Mesodermal cell (in vitro differentiated cells): ENCODE measurements around the gene GARNL3.

ENCODE experiments used
- H3K27ac ChIP-seq: 2 replicates; pipeline ENCODE4 v1.7.0; 2013; ENCODE audit warnings: mild to moderate bottlenecking, low read depth, low read length, moderate library complexity; ENCODE audit not compliant: severe bottlenecking
- H3K36me3 ChIP-seq: 2 replicates; pipeline ENCODE4 v1.7.1; 2013; ENCODE audit warnings: mild to moderate bottlenecking, low read length, moderate library complexity; ENCODE audit not compliant: control insufficient read depth, insufficient read depth
- H3K4me1 ChIP-seq: one replicate; pipeline ENCODE4 v1.7.1; 2013; ENCODE audit warnings: mild to moderate bottlenecking, low read length; ENCODE audit not compliant: insufficient read depth, control insufficient read depth, poor library complexity, severe bottlenecking
- H3K4me3 ChIP-seq: 2 replicates; pipeline ENCODE4 v1.7.0; 2013; ENCODE audit warnings: low read length, control low read depth, mild to moderate bottlenecking; ENCODE audit not compliant: insufficient read depth, poor library complexity, severe bottlenecking; ENCODE audit errors: extremely low read depth
- H3K9me3 ChIP-seq: 2 replicates; pipeline ENCODE4 v1.7.1; 2013; ENCODE audit warnings: mild to moderate bottlenecking, low read length, moderate library complexity; ENCODE audit not compliant: control insufficient read depth
- WGBS, 2 experiments: methylation state at CpG; one replicate each; pipeline ENCODE4 v1.1.5; 2013; ENCODE audit warnings: missing lambda C conversion rate in 2 of 2; ENCODE audit not compliant: insufficient coverage in 2 of 2; 5-methylcytosine and 5-hydroxymethylcytosine counted together

GARNL3 gene

GRCh38 chr9:127388037-127388855 lies 123.7 kb downstream of the GARNL3 start:
- Histone ChIP-seq H3K4me3 (no peak overlapping the region), H3K27ac (peak overlapping the region; percentile 92), H3K36me3 (no peaks in the 10 kb centered on the region), H3K9me3 (no peaks in the 10 kb centered on the region), H3K4me1 (peaks cover 29% of the 10 kb centered on the region)
- WGBS, 2 experiments = 44 to 64% methylated on average over 7 to 9 of the region's 10 CpGs

GRCh38 chr9:127388856-127389238 lies 124.3 kb downstream of the GARNL3 start:
- Histone ChIP-seq H3K27ac (peak overlapping the region; percentile 92), H3K36me3 (no peaks in the 10 kb centered on the region), H3K4me1 (peaks cover 29% of the 10 kb centered on the region), H3K4me3 (no peak overlapping the region), H3K9me3 (no peaks in the 10 kb centered on the region)
- 71% methylated on average over 6 of the region's 6 CpGs for WGBS, 2 experiments

- Histone ChIP-seq H3K27ac (peak overlapping the region; percentile 92), H3K4me3 (no peak overlapping the region)
- 84 to 96% methylated on average over 2 to 3 of the region's 4 CpGs for WGBS, 2 experiments
These were observed 125.0 kb downstream of the GARNL3 start for GRCh38 chr9:127389381-127390247.

GRCh38 chr9:127390248-127390545 lies 125.6 kb downstream of the GARNL3 start:
- Histone ChIP-seq H3K9me3 (no peaks in the 10 kb centered on the region), H3K4me3 (no peak overlapping the region), H3K27ac (no peak overlapping the region), H3K36me3 (no peaks in the 10 kb centered on the region), H3K4me1 (peaks cover 29% of the 10 kb centered on the region)
- WGBS, 2 experiments = no CpG with 5 or more reads among the region's 2 CpGs

More at GRCh38 chr9:127389381-127390247, 125.0 kb downstream of the GARNL3 start:
- H3K36me3 ChIP-seq = no peaks in the 10 kb centered on the region
- no peaks in the 10 kb centered on the region for H3K9me3 ChIP-seq
- H3K4me1 ChIP-seq = peaks cover 29% of the 10 kb centered on the region

- Histone ChIP-seq H3K4me1 (peaks cover 29% of the 10 kb centered on the region), H3K36me3 (no peaks in the 10 kb centered on the region), H3K9me3 (no peaks in the 10 kb centered on the region), H3K27ac (no peak overlapping the region), H3K4me3 (no peak overlapping the region)
- 81 to 94% methylated on average over 5 of the region's 5 CpGs for WGBS, 2 experiments
These were observed 126.0 kb downstream of the GARNL3 start for GRCh38 chr9:127390563-127390962.

GRCh38 chr9:127392166-127392565 lies 127.6 kb downstream of the GARNL3 start:
- Histone ChIP-seq H3K4me3 (no peak overlapping the region), H3K36me3 (no peaks in the 10 kb centered on the region), H3K27ac (no peak overlapping the region), H3K9me3 (no peaks in the 10 kb centered on the region), H3K4me1 (peaks cover 34% of the 10 kb centered on the region)
- 87 to 96% methylated on average over 4 of the region's 5 CpGs for WGBS, 2 experiments

GRCh38 chr9:127392976-127393375 lies 128.4 kb downstream of the GARNL3 start:
- WGBS, 2 experiments = 82 to 88% methylated on average over 2 to 3 of the region's 5 CpGs
- no peaks in the 10 kb centered on the region for H3K9me3 ChIP-seq
- no peak overlapping the region for H3K4me3 ChIP-seq
- H3K27ac ChIP-seq = no peak overlapping the region
- H3K36me3 ChIP-seq = no peaks in the 10 kb centered on the region
- H3K4me1 ChIP-seq = peaks cover 29% of the 10 kb centered on the region

GRCh38 chr9:127393645-127394044 lies 129.1 kb downstream of the GARNL3 start:
- WGBS, 2 experiments = 100% methylated on average over 1 of the region's 2 CpGs; no CpG with 5 or more reads in 1 of the 2 experiments
- Histone ChIP-seq H3K27ac (no peak overlapping the region), H3K4me3 (no peak overlapping the region), H3K4me1 (peaks cover 25% of the 10 kb centered on the region), H3K9me3 (no peaks in the 10 kb centered on the region), H3K36me3 (no peaks in the 10 kb centered on the region)

GRCh38 chr9:127395497-127396252 lies 131.1 kb downstream of the GARNL3 start:
- 91 to 95% methylated on average over 6 of the region's 7 CpGs for WGBS, 2 experiments
- peaks cover 13% of the 10 kb centered on the region for H3K36me3 ChIP-seq
- H3K27ac ChIP-seq = no peak overlapping the region
- no peaks in the 10 kb centered on the region for H3K9me3 ChIP-seq
- H3K4me1 ChIP-seq = peaks cover 7% of the 10 kb centered on the region
- H3K4me3 ChIP-seq = peak overlapping the region; percentile 70

- Histone ChIP-seq H3K4me1 (peaks cover 5% of the 10 kb centered on the region), H3K4me3 (peak overlapping the region; percentile 70), H3K36me3 (peaks cover 16% of the 10 kb centered on the region), H3K9me3 (no peaks in the 10 kb centered on the region), H3K27ac (no peak overlapping the region)
- WGBS, 2 experiments = 8 to 12% methylated on average over 25 of the region's 27 CpGs
These were observed 131.8 kb downstream of the GARNL3 start for GRCh38 chr9:127396253-127396807.
